Stomach (tissue), 9 donors: Measurements from ENCODE around the gene CUX1. TPM values are rescaled to one million over a fixed set of nuclear protein-coding genes. Genes with fewer than 3 reads are reported as not detected.

ENCODE experiments used
- DNase-seq, 2 donors: peaks; one replicate each; pipeline versions ENCODE4 v3.0.0 to v3.0.0-alpha.2; 2013 to 2019
- H3K27ac ChIP-seq, 5 donors: fragments of 200-600 bp in 4 of 5; sonication (generic) in 4 of 5; one replicate each; pipeline ENCODE4 v1.5.1; 2013 to 2019; ENCODE audit warnings: mild to moderate bottlenecking in 1 of 5, moderate library complexity in 1 of 5
- H3K27me3 ChIP-seq, 3 donors: fragments of 200-600 bp; sonication (generic); one replicate each; pipeline ENCODE4 v1.5.1; 2017 to 2019; ENCODE audit warnings: mixed run types in 1 of 3
- H3K36me3 ChIP-seq, 4 donors: fragments of 200-600 bp; sonication (generic); 1 replicate in 3 of 4; 2 replicates in 1 of 4; pipeline ENCODE4 v1.5.1; 2016 to 2019
- H3K4me1 ChIP-seq, 4 donors: fragments of 200-600 bp; sonication (generic); one replicate each; pipeline ENCODE4 v1.5.1; 2016 to 2019
- H3K4me3 ChIP-seq, 4 donors: fragments of 200-600 bp; sonication (generic) in 3 of 4; one replicate each; pipeline ENCODE4 v1.5.1; 2016 to 2019; ENCODE audit warnings: mild to moderate bottlenecking in 1 of 4
- H3K9me3 ChIP-seq, 4 donors: fragments of 200-600 bp; sonication (generic); one replicate each; pipeline ENCODE4 v1.5.1; 2016 to 2019
- EP300 ChIP-seq: sonication (generic); formaldehyde crosslinking; IDR thresholded peaks from one replicate; pipeline ENCODE4 v1.6.1; 2017; ENCODE audit warnings: antibody characterized with exemption
- POLR2A ChIP-seq, 4 donors: fragments of 450-650 bp; IDR thresholded peaks; one replicate each; pipeline ENCODE4 v1.6.1; 2016; ENCODE audit warnings: antibody characterized with exemption in 4 of 4, control low read depth in 2 of 4, mild to moderate bottlenecking in 1 of 4, moderate library complexity in 1 of 4
- POLR2AphosphoS5 ChIP-seq, 3 donors: sonication (generic); formaldehyde crosslinking; IDR thresholded peaks; one replicate each; pipeline ENCODE4 v1.6.1; 2016; ENCODE audit warnings: antibody characterized with exemption in 3 of 3
- WGBS, 5 donors: extraction: QIAGEN DNeasy Blood & Tissue Kit in 3 of 5; methylation state at CpG; one replicate each; pipeline versions ENCODE4 v1.1.5 to v1.1.7; 2013 to 2018; 5-methylcytosine and 5-hydroxymethylcytosine counted together
- intact Hi-C: fragments of 100-400 bp; cut with DNase I; formaldehyde crosslinking; loops from one replicate; pipeline ENCODE4 v1.15.1; 2023; ENCODE audit warnings: low total_unique reads
- polyA plus RNA-seq, 3 donors: library from polyadenylated mRNA; stranded (reverse); fragments of 200-250 nt; gene quantifications; one replicate each; pipeline ENCODE4 v1.2.3, GENCODE V29; 2013
- total RNA-seq, 5 donors: library from RNA; depleted of rRNA; stranded (reverse); fragments of >200 nt; gene quantifications; one replicate each; pipeline versions ENCODE4 v1.1.0 to v1.2.3, GENCODE V29; 2014 to 2016
- TF ChIP-seq, protein P1 (sequence below), 7 experiments: fragments of 450-650 bp in 4 of 7; fragments of 200-600 bp in 3 of 7; sonication (generic) in 3 of 7; IDR thresholded peaks; one replicate each; pipeline ENCODE4 v1.5.1; 2016 to 2019; ENCODE audit warnings: antibody characterized with exemption in 7 of 7, control low read depth in 2 of 7, mild to moderate bottlenecking in 1 of 7
- donor health status: healthy with polysubstance abuse.
- donor health status: Bipolar disorder and iron deficiency.
- donor health status: healthy.

CUX1 gene
- total and polyA plus RNA-seq, 8 donors = 24.7 to 201 (median 54.7) TPM

DNA sequence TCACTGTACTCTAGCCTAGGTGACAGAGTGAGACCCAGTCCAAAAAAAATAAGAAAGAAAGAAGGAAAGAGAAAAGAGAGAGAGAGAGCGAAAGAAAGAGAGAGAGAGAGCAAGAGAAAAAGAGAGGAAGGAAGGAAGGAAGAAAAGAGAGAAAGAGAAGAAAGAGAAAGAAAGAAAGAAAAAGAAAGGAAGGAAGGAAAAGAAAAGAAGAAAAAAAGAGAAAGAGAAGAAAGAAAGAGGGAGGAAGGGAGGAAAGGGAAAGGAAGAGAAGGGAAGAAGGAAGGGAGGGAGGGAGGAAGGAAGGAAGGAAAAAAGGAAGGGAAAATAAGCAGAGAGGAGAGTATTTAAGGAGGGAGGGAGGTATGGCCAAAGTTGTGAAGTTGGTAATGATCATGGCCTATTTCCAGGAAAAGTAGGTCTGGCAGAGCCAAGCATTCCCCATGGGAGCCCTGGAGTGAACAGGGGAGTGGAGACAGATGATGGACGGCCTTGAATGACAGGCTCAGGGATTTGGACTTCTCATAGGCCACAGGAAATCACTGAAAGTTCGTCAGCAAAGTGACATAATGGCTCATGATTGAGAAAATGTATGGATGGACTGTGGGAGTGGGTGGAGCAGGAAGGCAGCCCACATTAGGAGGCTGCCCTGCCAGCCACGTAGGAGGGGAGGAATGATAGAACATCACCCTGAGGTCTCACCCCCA lies 44.8 kb upstream of the CUX1 start:
- H3K36me3 ChIP-seq = no peaks in the 10 kb centered on the region
- intact Hi-C loops = no loop called here
- H3K9me3 ChIP-seq = no peaks in the 10 kb centered on the region
- no peaks in the 10 kb centered on the region for H3K4me1 ChIP-seq
- TF ChIP-seq POLR2A (IDR thresholded peaks at IDR 0.05) (no peak), POLR2AphosphoS5 (IDR thresholded peaks at IDR 0.05) (no peak), EP300 (no peak)
- TF ChIP-seq, protein P1, sequence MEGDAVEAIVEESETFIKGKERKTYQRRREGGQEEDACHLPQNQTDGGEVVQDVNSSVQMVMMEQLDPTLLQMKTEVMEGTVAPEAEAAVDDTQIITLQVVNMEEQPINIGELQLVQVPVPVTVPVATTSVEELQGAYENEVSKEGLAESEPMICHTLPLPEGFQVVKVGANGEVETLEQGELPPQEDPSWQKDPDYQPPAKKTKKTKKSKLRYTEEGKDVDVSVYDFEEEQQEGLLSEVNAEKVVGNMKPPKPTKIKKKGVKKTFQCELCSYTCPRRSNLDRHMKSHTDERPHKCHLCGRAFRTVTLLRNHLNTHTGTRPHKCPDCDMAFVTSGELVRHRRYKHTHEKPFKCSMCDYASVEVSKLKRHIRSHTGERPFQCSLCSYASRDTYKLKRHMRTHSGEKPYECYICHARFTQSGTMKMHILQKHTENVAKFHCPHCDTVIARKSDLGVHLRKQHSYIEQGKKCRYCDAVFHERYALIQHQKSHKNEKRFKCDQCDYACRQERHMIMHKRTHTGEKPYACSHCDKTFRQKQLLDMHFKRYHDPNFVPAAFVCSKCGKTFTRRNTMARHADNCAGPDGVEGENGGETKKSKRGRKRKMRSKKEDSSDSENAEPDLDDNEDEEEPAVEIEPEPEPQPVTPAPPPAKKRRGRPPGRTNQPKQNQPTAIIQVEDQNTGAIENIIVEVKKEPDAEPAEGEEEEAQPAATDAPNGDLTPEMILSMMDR (IDR thresholded peaks at IDR 0.05) = no peak
- no peak for DNase-seq
- no peak overlapping the region for H3K4me3 ChIP-seq
- H3K27me3 ChIP-seq = peaks cover 0 to 23% (median 5%) of the 10 kb centered on the region in 3 donors
- 47 to 68% (median 56%) methylated on average over 4 of the region's 4 CpGs for WGBS, 5 donors
- H3K27ac ChIP-seq = no peak overlapping the region

DNA sequence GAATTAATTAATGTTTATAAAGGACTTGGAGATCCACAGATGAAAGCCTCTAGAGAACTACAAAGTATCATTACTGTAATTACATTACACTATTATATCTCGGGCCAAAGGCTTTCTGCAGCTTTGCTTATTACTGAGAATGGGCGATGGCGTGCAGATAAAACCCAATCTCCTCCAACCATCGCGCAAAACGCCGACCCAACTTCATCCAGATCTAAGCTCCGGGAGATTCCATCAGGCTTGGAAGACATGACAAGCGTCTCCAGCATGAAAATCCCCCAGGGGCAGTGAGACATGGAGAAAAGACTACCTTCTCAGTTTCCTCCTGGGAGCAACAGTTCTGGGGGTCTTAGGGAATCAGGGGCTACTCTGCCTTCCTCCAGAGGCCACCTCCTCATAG lies 42.2 kb upstream of the CUX1 start:
- DNase-seq = no peak
- no peaks in the 10 kb centered on the region for H3K36me3 ChIP-seq
- no peak overlapping the region for H3K27ac ChIP-seq
- 85 to 95% (median 90%) methylated on average over 9 of the region's 9 CpGs for WGBS, 5 donors
- H3K4me3 ChIP-seq = no peak overlapping the region
- no peaks in the 10 kb centered on the region for H3K4me1 ChIP-seq
- H3K27me3 ChIP-seq = peaks cover 0 to 23% (median 5%) of the 10 kb centered on the region in 3 donors
- no peak for TF ChIP-seq POLR2A (IDR thresholded peaks at IDR 0.05)
- no peak for TF ChIP-seq POLR2AphosphoS5 (IDR thresholded peaks at IDR 0.05)
- TF ChIP-seq, protein P1 (IDR thresholded peaks at IDR 0.05) = no peak
- no peak for TF ChIP-seq EP300
- intact Hi-C loops = no loop called here
- H3K9me3 ChIP-seq = no peaks in the 10 kb centered on the region

DNA sequence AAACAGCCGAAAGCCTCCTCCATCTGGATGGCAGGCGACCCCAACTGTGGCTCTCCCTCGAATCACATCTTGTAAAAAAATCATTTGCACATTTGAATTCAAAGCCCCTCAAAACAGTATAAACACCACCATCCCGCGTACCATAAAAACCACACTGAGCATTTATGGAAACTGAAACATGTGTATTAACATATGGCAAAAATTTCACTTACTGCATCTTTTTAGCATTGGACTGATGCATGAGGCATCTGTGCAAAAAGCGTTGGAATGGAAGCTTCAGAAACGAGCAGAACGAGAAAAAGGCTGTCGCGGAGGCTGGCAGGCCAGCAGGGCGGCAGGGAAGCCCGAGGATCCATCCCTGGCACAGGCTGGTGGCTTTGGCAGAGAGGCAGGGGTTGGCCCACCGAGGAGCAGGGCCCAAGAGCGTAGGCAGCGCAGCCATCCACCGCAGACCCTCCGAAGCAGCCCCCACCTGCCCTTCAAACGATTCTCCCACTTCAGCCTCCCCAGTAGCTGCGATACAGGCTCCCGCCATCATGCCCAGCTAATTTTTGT lies 39.3 kb upstream of the CUX1 start:
- 88 to 92% (median 91%) methylated on average over 20 of the region's 20 CpGs for WGBS, 5 donors
- no peak for DNase-seq
- Histone ChIP-seq H3K9me3 (no peaks in the 10 kb centered on the region), H3K27ac (no peak overlapping the region), H3K27me3 (peaks cover 0 to 7% (median 0%) of the 10 kb centered on the region in 3 donors), H3K36me3 (no peaks in the 10 kb centered on the region), H3K4me1 (peaks cover 0 to under 1% (median 0%) of the 10 kb centered on the region in 4 donors), H3K4me3 (no peak overlapping the region)
- TF ChIP-seq POLR2AphosphoS5 (IDR thresholded peaks at IDR 0.05) (no peak), EP300 (no peak), POLR2A (IDR thresholded peaks at IDR 0.05) (no peak)
- TF ChIP-seq, protein P1 (IDR thresholded peaks at IDR 0.05) = no peak
- intact Hi-C loops = no loop called here

DNA sequence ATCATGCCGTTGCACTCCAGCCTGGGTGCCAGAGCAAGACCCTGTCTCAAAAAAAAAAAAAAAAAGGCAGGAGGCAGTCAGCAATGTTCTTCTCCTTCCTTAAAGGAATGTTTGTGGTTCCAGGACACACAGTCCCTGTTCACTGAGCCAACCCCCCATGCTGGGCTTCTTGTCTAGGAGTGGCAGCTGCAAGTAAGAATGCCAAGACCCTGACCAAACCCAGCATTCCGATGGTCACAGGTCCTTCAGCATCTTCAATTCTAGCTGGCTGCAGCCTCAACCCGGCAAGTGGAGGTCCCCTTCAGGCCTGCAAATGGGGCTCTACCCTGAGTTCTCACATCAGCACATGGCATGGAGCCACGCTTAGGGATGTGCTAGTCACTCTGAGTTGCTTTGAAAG lies 38.2 kb upstream of the CUX1 start:
- Histone ChIP-seq H3K27me3 (peaks cover 0 to 7% (median 0%) of the 10 kb centered on the region in 3 donors), H3K4me3 (no peak overlapping the region), H3K9me3 (no peaks in the 10 kb centered on the region), H3K27ac (no peak overlapping the region), H3K4me1 (peaks cover 0 to 12% (median 0%) of the 10 kb centered on the region in 4 donors), H3K36me3 (no peaks in the 10 kb centered on the region)
- intact Hi-C loops = no loop called here
- no peak for DNase-seq
- WGBS, 5 donors = 88 to 97% (median 89%) methylated on average over 3 to 4 of the region's 4 CpGs
- TF ChIP-seq POLR2AphosphoS5 (IDR thresholded peaks at IDR 0.05) = no peak

DNA sequence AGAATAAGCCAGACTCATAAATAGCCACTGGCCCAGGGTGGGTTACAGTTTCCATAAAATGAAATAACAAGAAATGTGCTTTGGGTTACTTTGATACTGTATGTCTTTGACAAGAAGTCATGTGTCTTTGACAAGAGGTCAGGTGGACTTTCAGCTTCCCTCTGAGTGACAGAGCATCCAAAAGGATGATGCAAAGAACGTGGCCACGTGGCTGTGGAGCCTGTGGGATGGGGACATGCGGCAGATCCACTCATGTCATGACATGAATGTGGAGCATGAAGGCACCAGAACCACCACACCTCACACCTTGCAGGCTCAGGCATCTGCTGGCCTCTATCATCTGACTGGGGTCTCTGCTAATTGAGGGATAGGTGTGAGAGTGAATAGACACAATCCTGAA lies 37.1 kb upstream of the CUX1 start:
- Histone ChIP-seq H3K4me3 (no peak overlapping the region), H3K27ac (no peak overlapping the region), H3K27me3 (peaks cover 0 to 7% (median 0%) of the 10 kb centered on the region in 3 donors), H3K4me1 (peaks cover 0 to 20% (median 3%) of the 10 kb centered on the region in 4 donors), H3K9me3 (no peaks in the 10 kb centered on the region), H3K36me3 (no peaks in the 10 kb centered on the region)
- 63 to 86% (median 69%) methylated on average over 3 of the region's 3 CpGs for WGBS, 5 donors
- no peak for DNase-seq
- intact Hi-C loops = no loop called here
- TF ChIP-seq EP300 = no peak
- no peak for TF ChIP-seq POLR2A (IDR thresholded peaks at IDR 0.05)
- TF ChIP-seq, protein P1 (IDR thresholded peaks at IDR 0.05) = no peak
